AG09319 (cell line): ENCODE data around the gene HELZ2.

ENCODE experiments used
- DNase-seq: peaks from one replicate; pipeline ENCODE4 v3.0.0-alpha.2; 2010; ENCODE audit warnings: low read depth; ENCODE audit errors: extremely low read depth
- CTCF ChIP-seq: IDR thresholded peaks from 2 replicates; pipeline ENCODE4 v1.5.1; 2011; ENCODE audit warnings: low read depth, mild to moderate bottlenecking, inconsistent platforms, low read length, moderate library complexity

The HELZ2 gene

GRCh38 chr20:63531686-63532448 lies 42.2 kb downstream of the HELZ2 start:
- no peak for TF ChIP-seq CTCF
- DNase-seq: no peak

GRCh38 chr20:63530788-63531160 lies 43.3 kb downstream of the HELZ2 start:
- no peak for TF ChIP-seq CTCF

GRCh38 chr20:63529861-63530787 lies 43.9 kb downstream of the HELZ2 start:
- no peak for DNase-seq
- no peak for TF ChIP-seq CTCF

More at GRCh38 chr20:63530788-63531160, 43.3 kb downstream of the HELZ2 start:
- DNase-seq: no peak

GRCh38 chr20:63529180-63529860 lies 44.7 kb downstream of the HELZ2 start:
- no peak for DNase-seq
- TF ChIP-seq CTCF: no peak

GRCh38 chr20:63527184-63527583 lies 46.9 kb downstream of the HELZ2 start:
- DNase-seq: no peak
- TF ChIP-seq CTCF: no peak

- DNase-seq: no peak
These were observed 48.1 kb downstream of the HELZ2 start for GRCh38 chr20:63525971-63526370.

More at GRCh38 chr20:63525971-63526370, 48.1 kb downstream of the HELZ2 start:
- no peak for TF ChIP-seq CTCF
